Endothelial cell of umbilical vein (primary cell): ENCODE data around the gene ATXN2L. TPM values are rescaled to one million over a fixed set of nuclear protein-coding genes. Genes with fewer than 3 reads are reported as not detected.

Experiments used
- BruUV-seq: library from RNA; stranded (reverse); fragments of 400-500 nt; replicated peaks from 2 replicates; lab custom pipeline; 2021; lab: Mats Ljungman, UMichigan
- CTCF ChIA-PET: fragments of 300-600, 350-600 bp; sonication (Branson Sonifier 250); formaldehyde crosslinking; loops from one replicate; lab custom pipeline; 2021; ENCODE audit warnings: antibody characterized with exemption, inconsistent platforms; lab: Charles Lee
- POLR2A ChIA-PET: fragments of 300-600, 350-600 bp; sonication (Branson Sonifier 250); formaldehyde crosslinking; loops from one replicate; lab custom pipeline; 2021; ENCODE audit warnings: antibody characterized with exemption, inconsistent platforms; lab: Charles Lee
- DNase-seq: peaks from one replicate; pipeline ENCODE4 v3.0.0-alpha.2; 2011; ENCODE audit warnings: low read depth, low spot score
- FAIRE-seq: peaks from 2 replicates; lab custom pipeline; 2011; peaks lifted over from hg19 to GRCh38; lab: Jason Lieb, UNC
- H2AFZ ChIP-seq: 2 replicates; pipeline ENCODE4 v1.6.0; 2012; ENCODE audit warnings: low read depth, low read length, control low read depth, inconsistent platforms
- H3K27ac ChIP-seq: 2 replicates; pipeline ENCODE4 v1.5.1; 2011; ENCODE audit warnings: low read depth, mild to moderate bottlenecking, control low read depth, low read length, moderate library complexity; ENCODE audit not compliant: insufficient read depth
- H3K27me3 ChIP-seq, 2 experiments: 2 replicates each; pipeline versions ENCODE4 v1.6.0 to v1.6.1; 2011; ENCODE audit warnings: low read length in 2 of 2, mixed read lengths in 1 of 2; ENCODE audit not compliant: control insufficient read depth in 2 of 2, insufficient read depth in 2 of 2
- H3K36me3 ChIP-seq, 2 experiments: 2 replicates in 1 of 2; 3 replicates in 1 of 2; pipeline ENCODE4 v1.5.1; 2011; ENCODE audit warnings: low read length in 2 of 2, mild to moderate bottlenecking in 1 of 2, moderate library complexity in 1 of 2; ENCODE audit not compliant: control insufficient read depth in 2 of 2, insufficient read depth in 2 of 2; ENCODE audit errors: extremely low read depth in 1 of 2
- H3K4me1 ChIP-seq: 3 replicates; pipeline ENCODE4 v1.5.1; 2011; ENCODE audit warnings: mild to moderate bottlenecking, low read length; ENCODE audit not compliant: control insufficient read depth, insufficient read depth; ENCODE audit errors: extremely low read depth
- H3K4me2 ChIP-seq: 2 replicates; pipeline ENCODE4 v1.6.1; 2011; ENCODE audit warnings: low read length, control low read depth, mixed read lengths; ENCODE audit not compliant: insufficient read depth
- H3K4me3 ChIP-seq, 3 experiments: fragments of 200-600 bp in 1 of 3; sonication (generic), shearing (Covaris generic) in 1 of 3; replicated peaks in 1 of 3; 2 replicates each; pipeline ENCODE4 v1.5.1; 2011 to 2016; ENCODE audit warnings: control low read depth in 3 of 3, low read length in 3 of 3, mild to moderate bottlenecking in 2 of 3, inconsistent platforms in 1 of 3, low read depth in 1 of 3, moderate library complexity in 1 of 3; ENCODE audit not compliant: insufficient read depth in 1 of 3
- H3K79me2 ChIP-seq: 2 replicates; pipeline ENCODE4 v1.6.0; 2012; ENCODE audit warnings: low read length, inconsistent platforms; ENCODE audit not compliant: control insufficient read depth, insufficient read depth
- H3K9ac ChIP-seq: replicated peaks from 2 replicates; pipeline ENCODE3; 2011; ENCODE audit warnings: low read length, control low read depth; ENCODE audit not compliant: insufficient read depth; ENCODE audit errors: extremely low read depth
- H3K9me1 ChIP-seq: replicated peaks from 3 replicates; pipeline ENCODE4 v1.6.0; 2011; ENCODE audit warnings: mild to moderate bottlenecking, low read length; ENCODE audit not compliant: control insufficient read depth, insufficient read depth; ENCODE audit errors: extremely low read depth
- H3K9me3 ChIP-seq: replicated peaks from 2 replicates; pipeline ENCODE4 v1.5.1; 2012; ENCODE audit warnings: low read length, inconsistent platforms; ENCODE audit not compliant: control insufficient read depth, insufficient read depth
- H4K20me1 ChIP-seq: replicated peaks from 2 replicates; pipeline ENCODE3; 2011; ENCODE audit warnings: mild to moderate bottlenecking, low read length; ENCODE audit not compliant: control insufficient read depth, insufficient read depth; ENCODE audit errors: extremely low read depth
- dilution Hi-C: fragments of 300-500 bp; cut with MboI; formaldehyde crosslinking; loops from one replicate; pipeline ENCODE4 v1.15.0; 2019; ENCODE audit warnings: low sequenced_read_pairs; ENCODE audit not compliant: extremely low pct_ligation_motif_present
- intact Hi-C: fragments of 100-400 bp; cut with micrococcal nuclease; formaldehyde crosslinking; loops from one replicate; pipeline ENCODE4 v1.10.0; 2022
- polyA plus RNA-seq, 4 experiments: library from polyadenylated mRNA; depleted of rRNA in 3 of 4; stranded (reverse) in 3 of 4; unstranded in 1 of 4; fragments of >200 nt; gene quantifications; 2 replicates each; pipeline versions ENCODE4 v1.2.1 to v1.2.3, GENCODE V29; 2011 to 2012; ENCODE audit warnings: missing spikeins in 1 of 4
- total RNA-seq: library from RNA; stranded (reverse); gene quantifications from 2 replicates; pipeline ENCODE4 v1.2.3, GENCODE V29; 2021
- TF ChIP-seq, protein P1 (sequence below), 2 donors: IDR thresholded peaks; 1 replicate in 1 of 2; 2 replicates in 1 of 2; pipeline ENCODE4 v1.5.1; 2011; ENCODE audit warnings: low read length in 2 of 2, mild to moderate bottlenecking in 2 of 2, moderate library complexity in 2 of 2, control low read depth in 1 of 2, inconsistent platforms in 1 of 2, low read depth in 1 of 2; ENCODE audit not compliant: insufficient read depth in 1 of 2; ENCODE audit errors: extremely low read depth in 1 of 2

Gene ATXN2L
- total and polyA plus RNA-seq, 2 donors (not counting 3 experiments of a cell fraction or from before 2014, with no cell fraction given) = 59.0 to 208 TPM

DNA sequence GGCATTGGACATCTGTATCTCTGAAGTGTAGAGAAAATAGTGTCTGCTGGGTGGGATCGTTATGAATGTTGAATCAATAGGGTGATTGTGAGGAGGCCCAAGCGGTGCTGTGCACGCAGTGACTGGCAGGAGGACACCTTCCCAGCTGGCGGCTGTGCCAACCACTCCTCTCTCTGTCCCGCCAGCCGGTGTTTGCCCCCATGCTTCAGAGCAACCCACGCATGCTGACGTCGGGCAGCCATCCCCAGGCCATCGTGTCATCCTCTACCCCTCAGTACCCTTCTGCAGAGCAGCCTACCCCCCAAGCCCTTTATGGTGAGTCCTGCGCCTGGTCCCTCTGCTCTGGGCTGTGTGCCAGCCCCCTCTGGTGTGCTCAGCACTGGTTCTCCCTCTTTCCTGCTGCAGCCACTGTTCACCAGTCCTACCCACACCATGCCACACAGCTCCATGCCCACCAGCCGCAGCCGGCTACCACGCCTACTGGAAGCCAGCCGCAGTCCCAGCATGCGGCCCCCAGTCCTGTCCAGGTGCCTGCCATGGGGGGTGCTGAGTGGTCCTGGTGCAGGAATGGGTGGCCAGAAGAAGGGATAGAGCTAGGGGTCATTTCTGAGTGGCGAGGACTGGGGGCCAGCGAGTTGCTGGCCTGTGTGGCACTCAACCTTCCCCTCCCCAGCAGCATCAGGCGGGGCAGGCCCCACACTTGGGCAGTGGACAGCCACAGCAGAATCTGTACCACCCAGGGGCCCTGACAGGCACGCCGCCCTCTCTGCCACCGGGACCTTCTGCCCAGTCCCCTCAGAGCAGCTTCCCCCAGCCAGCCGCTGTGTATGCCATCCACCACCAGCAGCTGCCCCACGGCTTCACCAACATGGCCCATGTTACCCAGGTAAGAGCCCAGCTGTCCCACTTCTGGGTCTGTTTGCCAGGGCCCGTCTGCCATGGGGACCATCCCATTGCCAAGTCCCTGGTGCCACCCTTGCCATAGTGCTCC, 12.4 kb downstream of the ATXN2L start:
- no peaks in the 10 kb centered on the region for H3K9me3 ChIP-seq
- no peak overlapping the region for H3K4me2 ChIP-seq
- no peak overlapping the region for H3K27ac ChIP-seq
- no peaks in the 10 kb centered on the region for H4K20me1 ChIP-seq
- no peaks in the 10 kb centered on the region for H3K27me3 ChIP-seq
- intact Hi-C loops = no loop called here
- H2AFZ ChIP-seq = no peak overlapping the region
- CTCF ChIA-PET = interaction anchor here (1.1 kb wide), 1 partner anchor 8 kb away, joined by 3 read pairs; no protein-coding TSS in a partner anchor
- TF ChIP-seq, protein P1, sequence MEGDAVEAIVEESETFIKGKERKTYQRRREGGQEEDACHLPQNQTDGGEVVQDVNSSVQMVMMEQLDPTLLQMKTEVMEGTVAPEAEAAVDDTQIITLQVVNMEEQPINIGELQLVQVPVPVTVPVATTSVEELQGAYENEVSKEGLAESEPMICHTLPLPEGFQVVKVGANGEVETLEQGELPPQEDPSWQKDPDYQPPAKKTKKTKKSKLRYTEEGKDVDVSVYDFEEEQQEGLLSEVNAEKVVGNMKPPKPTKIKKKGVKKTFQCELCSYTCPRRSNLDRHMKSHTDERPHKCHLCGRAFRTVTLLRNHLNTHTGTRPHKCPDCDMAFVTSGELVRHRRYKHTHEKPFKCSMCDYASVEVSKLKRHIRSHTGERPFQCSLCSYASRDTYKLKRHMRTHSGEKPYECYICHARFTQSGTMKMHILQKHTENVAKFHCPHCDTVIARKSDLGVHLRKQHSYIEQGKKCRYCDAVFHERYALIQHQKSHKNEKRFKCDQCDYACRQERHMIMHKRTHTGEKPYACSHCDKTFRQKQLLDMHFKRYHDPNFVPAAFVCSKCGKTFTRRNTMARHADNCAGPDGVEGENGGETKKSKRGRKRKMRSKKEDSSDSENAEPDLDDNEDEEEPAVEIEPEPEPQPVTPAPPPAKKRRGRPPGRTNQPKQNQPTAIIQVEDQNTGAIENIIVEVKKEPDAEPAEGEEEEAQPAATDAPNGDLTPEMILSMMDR (IDR thresholded peaks at IDR 0.05; ENCODE audit: extremely low read depth in 1 of 2, insufficient read depth in 1 of 2, low read depth in 1 of 2, low read length in 2 of 2) = no peak
- H3K4me3 ChIP-seq = no peak overlapping the region
- no peaks in the 10 kb centered on the region for H3K4me1 ChIP-seq
- peaks cover 5% of the 10 kb centered on the region for H3K79me2 ChIP-seq
- BruUV-seq = TSS peak; percentile 28
- dilution Hi-C loops = no loop called here
- FAIRE-seq (no peak), DNase-seq (no peak)
- H3K9ac ChIP-seq = no peak overlapping the region
- H3K36me3 ChIP-seq = peaks cover 30 to 61% of the 10 kb centered on the region in 2 experiments
- H3K9me1 ChIP-seq = no peaks in the 10 kb centered on the region
- POLR2A ChIA-PET = no interaction called here
